GDM1 (cell line): ENCODE results near the gene LRRC27.

ENCODE experiments used
- DNase-seq: peaks from one replicate; lab custom pipeline; 2025; lab: John Stamatoyannopoulos, UW

The LRRC27 gene

GRCh38 chr10:132415255-132415654 is 83.3 kb downstream of the LRRC27 start:
- DNase-seq = no peak

- DNase-seq = no peak
These were observed 84.0 kb downstream of the LRRC27 start for GRCh38 chr10:132415956-132416355.

- no peak for DNase-seq
These were observed 84.7 kb downstream of the LRRC27 start for GRCh38 chr10:132416566-132417256.

- DNase-seq = no peak
These were observed 85.4 kb downstream of the LRRC27 start for GRCh38 chr10:132417257-132417910.

- no peak for DNase-seq
These were observed 86.0 kb downstream of the LRRC27 start for GRCh38 chr10:132417957-132418441.

GRCh38 chr10:132418527-132419416 is 86.8 kb downstream of the LRRC27 start:
- no peak for DNase-seq

GRCh38 chr10:132419538-132420468 is 87.8 kb downstream of the LRRC27 start:
- DNase-seq = no peak

- no peak for DNase-seq
These were observed 88.5 kb downstream of the LRRC27 start for GRCh38 chr10:132420469-132420980.

GRCh38 chr10:132420981-132421846 is 89.2 kb downstream of the LRRC27 start:
- DNase-seq = peak; percentile 71

GRCh38 chr10:132421847-132422751 is 90.1 kb downstream of the LRRC27 start:
- no peak for DNase-seq

GRCh38 chr10:132422903-132423825 is 91.2 kb downstream of the LRRC27 start:
- DNase-seq = peak; percentile 82

GRCh38 chr10:132423966-132424861 is 92.2 kb downstream of the LRRC27 start:
- no peak for DNase-seq

- DNase-seq = no peak
These were observed 93.2 kb downstream of the LRRC27 start for GRCh38 chr10:132425029-132425756.

- no peak for DNase-seq
These were observed 93.8 kb downstream of the LRRC27 start for GRCh38 chr10:132425757-132426155.

- no peak for DNase-seq
These were observed 95.2 kb downstream of the LRRC27 start for GRCh38 chr10:132427006-132427771.
